GM12865 (cell line): ENCODE results near the gene CPNE8.

Source experiments
- DNase-seq: peaks from one replicate; pipeline ENCODE4 v3.0.0; 2010; ENCODE audit warnings: low read depth
- H3K4me3 ChIP-seq: 2 replicates; pipeline ENCODE4 v1.5.1; 2011; ENCODE audit warnings: mild to moderate bottlenecking, low read depth, low read length, control low read depth
- TF ChIP-seq, protein P1 (sequence below): IDR thresholded peaks from 2 replicates; pipeline ENCODE4 v1.5.1; 2011; ENCODE audit warnings: low read length, control low read depth, low read depth, inconsistent platforms; ENCODE audit not compliant: insufficient read depth; ENCODE audit errors: missing control alignments

The CPNE8 gene

DNA sequence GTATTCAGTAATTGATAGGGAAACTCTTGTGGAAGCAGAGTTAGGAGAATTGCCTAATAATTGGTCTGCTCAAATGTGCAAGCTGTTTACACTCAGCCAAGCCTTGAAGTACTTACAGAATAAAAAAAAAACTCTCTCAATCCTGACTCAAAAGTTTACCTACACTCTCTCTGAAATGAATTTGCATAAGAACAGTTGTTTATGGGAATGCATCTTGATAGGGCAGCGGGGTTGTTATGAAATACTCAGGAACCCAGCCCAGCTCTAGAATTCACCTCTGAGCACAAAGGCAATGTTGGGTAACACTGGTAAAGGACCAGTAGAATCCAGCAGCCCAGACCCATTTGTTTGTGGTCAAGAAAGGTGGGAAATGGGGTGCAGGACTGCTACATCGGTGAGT is 267.0 kb downstream of the CPNE8 start:
- no peak for DNase-seq

DNA sequence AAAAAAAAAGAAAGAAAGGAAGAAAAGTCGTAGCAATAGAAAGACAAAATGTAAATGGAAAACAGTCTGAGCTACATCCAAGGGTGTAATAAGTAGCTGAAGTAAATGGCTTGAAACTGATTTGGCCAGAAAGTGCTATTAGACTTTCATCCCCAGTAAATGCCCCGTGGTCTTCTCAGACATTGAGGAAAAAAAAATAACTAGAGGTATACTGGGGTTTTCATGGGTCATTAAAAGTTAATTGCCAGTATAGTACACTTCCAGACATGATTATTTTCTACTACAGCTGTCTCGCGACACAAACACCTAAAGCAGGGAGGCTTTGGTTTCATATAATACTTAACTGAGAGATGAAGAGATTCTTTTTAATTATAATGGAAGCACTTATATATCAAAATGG is 271.9 kb downstream of the CPNE8 start:
- H3K4me3 ChIP-seq: no peak overlapping the region
- TF ChIP-seq, protein P1, sequence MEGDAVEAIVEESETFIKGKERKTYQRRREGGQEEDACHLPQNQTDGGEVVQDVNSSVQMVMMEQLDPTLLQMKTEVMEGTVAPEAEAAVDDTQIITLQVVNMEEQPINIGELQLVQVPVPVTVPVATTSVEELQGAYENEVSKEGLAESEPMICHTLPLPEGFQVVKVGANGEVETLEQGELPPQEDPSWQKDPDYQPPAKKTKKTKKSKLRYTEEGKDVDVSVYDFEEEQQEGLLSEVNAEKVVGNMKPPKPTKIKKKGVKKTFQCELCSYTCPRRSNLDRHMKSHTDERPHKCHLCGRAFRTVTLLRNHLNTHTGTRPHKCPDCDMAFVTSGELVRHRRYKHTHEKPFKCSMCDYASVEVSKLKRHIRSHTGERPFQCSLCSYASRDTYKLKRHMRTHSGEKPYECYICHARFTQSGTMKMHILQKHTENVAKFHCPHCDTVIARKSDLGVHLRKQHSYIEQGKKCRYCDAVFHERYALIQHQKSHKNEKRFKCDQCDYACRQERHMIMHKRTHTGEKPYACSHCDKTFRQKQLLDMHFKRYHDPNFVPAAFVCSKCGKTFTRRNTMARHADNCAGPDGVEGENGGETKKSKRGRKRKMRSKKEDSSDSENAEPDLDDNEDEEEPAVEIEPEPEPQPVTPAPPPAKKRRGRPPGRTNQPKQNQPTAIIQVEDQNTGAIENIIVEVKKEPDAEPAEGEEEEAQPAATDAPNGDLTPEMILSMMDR: no peak
- DNase-seq: no peak

More for the DNA sequence above, 267.0 kb downstream of the CPNE8 start:
- TF ChIP-seq, protein P1: no peak
- no peak overlapping the region for H3K4me3 ChIP-seq

DNA sequence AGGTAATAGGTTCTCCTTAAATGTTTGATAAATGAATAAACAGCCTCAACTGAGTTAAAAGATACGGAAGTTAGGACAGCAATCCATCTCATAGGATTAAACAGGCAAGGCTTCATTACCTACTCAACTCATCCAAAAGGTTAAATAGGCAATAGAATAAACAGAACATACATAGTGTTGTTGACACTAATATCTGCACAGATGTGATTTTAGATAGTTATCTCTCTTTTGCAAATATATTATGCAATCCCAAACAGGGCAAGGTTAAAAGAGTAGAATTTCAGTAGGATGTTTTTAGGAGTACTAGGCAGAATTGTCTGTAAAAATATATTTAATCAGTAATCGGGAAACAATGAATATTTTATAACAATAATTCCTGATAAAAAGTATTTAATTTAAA is 276.3 kb downstream of the CPNE8 start:
- DNase-seq: no peak
- TF ChIP-seq, protein P1: no peak
- no peak overlapping the region for H3K4me3 ChIP-seq

DNA sequence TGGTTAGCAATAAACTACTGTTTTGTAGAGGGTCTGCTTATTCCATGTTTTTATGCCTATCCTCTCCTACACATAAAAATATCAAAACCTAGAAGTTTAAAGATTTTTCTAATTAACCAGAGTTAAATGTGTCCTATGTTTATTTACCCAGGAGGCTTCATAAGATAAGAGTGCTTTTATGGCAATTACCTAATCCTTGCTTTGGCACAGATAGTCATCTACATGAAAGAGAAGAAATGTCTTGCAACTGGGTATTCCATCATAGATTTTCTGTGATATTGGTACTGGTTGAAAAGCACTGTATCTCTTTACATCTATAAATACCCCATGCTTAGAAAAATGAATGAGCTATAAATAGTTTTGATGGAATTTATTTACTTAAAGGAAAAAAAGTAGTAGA is 277.1 kb downstream of the CPNE8 start:
- no peak for DNase-seq
- no peak overlapping the region for H3K4me3 ChIP-seq
- TF ChIP-seq, protein P1: no peak

DNA sequence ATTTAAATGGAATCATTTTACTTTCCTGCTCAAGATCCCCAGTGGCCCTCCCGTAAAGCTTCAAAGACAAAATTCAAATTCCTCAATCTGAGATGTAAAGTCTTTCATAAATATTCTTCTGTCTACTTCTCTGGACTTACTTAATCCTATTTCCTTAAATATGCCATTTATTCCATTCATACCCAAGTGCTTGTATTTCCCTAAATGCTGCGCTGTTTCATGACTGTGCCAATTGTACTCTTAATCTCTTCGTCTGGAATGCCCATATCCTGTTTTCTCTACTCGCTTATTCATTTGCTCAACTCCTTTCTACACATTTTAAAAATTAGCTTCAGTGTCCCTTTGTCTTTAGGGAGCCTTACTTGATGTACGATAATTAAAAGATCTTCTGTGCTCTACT is 280.1 kb downstream of the CPNE8 start:
- no peak for DNase-seq
- H3K4me3 ChIP-seq: no peak overlapping the region
- TF ChIP-seq, protein P1: no peak

DNA sequence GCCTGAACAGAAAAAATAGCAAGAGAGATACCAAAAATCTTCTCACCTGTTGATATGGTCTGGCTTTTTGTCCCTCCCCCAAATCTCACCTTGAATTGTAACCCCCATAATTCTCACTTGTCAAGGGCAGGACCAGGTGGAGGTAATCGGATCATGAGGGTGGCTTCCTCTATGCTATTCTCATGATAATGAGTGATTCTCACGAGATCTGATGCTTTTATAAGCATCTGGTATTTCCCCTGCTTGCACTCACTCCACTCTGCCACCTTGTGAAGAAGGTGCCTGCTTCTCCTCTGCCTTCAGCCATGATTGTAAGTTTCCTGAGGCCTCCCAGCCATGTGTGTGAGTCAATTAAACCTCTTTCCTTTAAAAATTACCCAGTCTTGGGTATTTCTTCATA is 291.2 kb downstream of the CPNE8 start:
- no peak overlapping the region for H3K4me3 ChIP-seq
- DNase-seq: no peak
- TF ChIP-seq, protein P1: no peak

DNA sequence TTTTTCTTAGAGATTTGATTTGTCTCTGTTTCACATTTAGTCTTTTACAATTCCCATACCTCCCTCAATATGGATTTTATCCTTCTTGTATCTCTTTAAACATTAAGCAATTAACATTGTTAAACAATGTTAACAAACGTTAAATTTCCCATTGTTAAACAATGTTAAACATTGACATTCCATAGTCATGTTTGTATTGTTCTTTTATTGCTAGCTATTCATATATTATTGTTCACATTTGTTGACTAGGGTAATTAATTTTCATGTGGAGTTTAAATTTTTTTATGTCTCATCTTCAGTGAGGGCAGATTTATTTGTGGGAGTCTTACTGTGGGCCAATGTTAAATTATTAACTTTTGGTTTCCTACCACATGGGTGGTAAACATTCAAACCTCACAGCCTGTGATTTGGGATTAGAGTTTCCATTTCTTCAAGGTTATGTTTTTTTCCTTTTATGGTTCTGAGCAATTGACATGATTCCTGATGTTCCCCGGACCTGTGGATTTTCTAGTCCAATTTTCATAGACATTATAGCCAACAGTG is 294.5 kb downstream of the CPNE8 start:
- TF ChIP-seq, protein P1: no peak
- H3K4me3 ChIP-seq: no peak overlapping the region
- DNase-seq: no peak
